Muscle of back (tissue), 11 donors: Measurements from ENCODE around the gene TP63. TPM values are rescaled to one million over a fixed set of nuclear protein-coding genes. Genes with fewer than 3 reads are reported as not detected.

Source experiments
- DNase-seq, 3 donors: peaks; one replicate each; pipeline versions ENCODE4 v3.0.0 to v3.0.0-alpha.2; 2013
- polyA plus RNA-seq, 10 donors: library from polyadenylated mRNA; unstranded; fragments of 120-200 nt; gene quantifications; one replicate each; pipeline ENCODE4 v1.2.1, GENCODE V29; 2013; ENCODE audit not compliant: insufficient read length in 10 of 10

The TP63 gene
- polyA plus RNA-seq, 10 donors = 7.2 to 43.6 (median 14.8) TPM

GRCh38 chr3:189776149-189776824 lies 145.1 kb downstream of the TP63 start:
- no peak for DNase-seq

GRCh38 chr3:189778340-189778950 lies 147.3 kb downstream of the TP63 start:
- DNase-seq = no peak

- DNase-seq = no peak
Observed at GRCh38 chr3:189779166-189779565, 148.0 kb downstream of the TP63 start.

GRCh38 chr3:189780546-189781270 lies 149.5 kb downstream of the TP63 start:
- DNase-seq = peak in 2 of 3 donors; percentile 9 to 20

GRCh38 chr3:189781415-189781814 lies 150.2 kb downstream of the TP63 start:
- no peak for DNase-seq

- DNase-seq = no peak
Observed at GRCh38 chr3:189786479-189787064, 155.4 kb downstream of the TP63 start.

GRCh38 chr3:189787191-189787590 lies 156.0 kb downstream of the TP63 start:
- no peak for DNase-seq

GRCh38 chr3:189787632-189788031 lies 156.4 kb downstream of the TP63 start:
- DNase-seq = no peak

- no peak for DNase-seq
Observed at GRCh38 chr3:189789432-189789831, 158.2 kb downstream of the TP63 start.

GRCh38 chr3:189790658-189791057 lies 159.5 kb downstream of the TP63 start:
- no peak for DNase-seq

GRCh38 chr3:189792046-189792929 lies 161.1 kb downstream of the TP63 start:
- no peak for DNase-seq

- no peak for DNase-seq
Observed at GRCh38 chr3:189794518-189794917, 163.3 kb downstream of the TP63 start.

GRCh38 chr3:189797103-189797750 lies 166.0 kb downstream of the TP63 start:
- no peak for DNase-seq

- DNase-seq = no peak
Observed at GRCh38 chr3:189799366-189799765, 168.2 kb downstream of the TP63 start.

- no peak for DNase-seq
Observed at GRCh38 chr3:189800436-189800835, 169.2 kb downstream of the TP63 start.

- DNase-seq = no peak
Observed at GRCh38 chr3:189803254-189803653, 172.1 kb downstream of the TP63 start.

- no peak for DNase-seq
Observed at GRCh38 chr3:189805375-189806067, 174.3 kb downstream of the TP63 start.

GRCh38 chr3:189806171-189806951 lies 175.2 kb downstream of the TP63 start:
- DNase-seq = peak; percentile 36 to 66 (median 38)

GRCh38 chr3:189808246-189809007 lies 177.2 kb downstream of the TP63 start:
- no peak for DNase-seq
